Measurements from ENCODE around the gene COPS7B. TPM values are rescaled to one million over a fixed set of nuclear protein-coding genes. Genes with fewer than 3 reads are reported as not detected.
A peak's percentile ranks its signal among the peaks of the same experiment; 100 is the strongest.

COPS7B gene
- total and polyA plus RNA-seq, 10 of the 15 experiments (the other 5 are each of a cell fraction or from before 2014, with no cell fraction given) = 6.3 to 58.8 (median 40.4) TPM

DNA sequence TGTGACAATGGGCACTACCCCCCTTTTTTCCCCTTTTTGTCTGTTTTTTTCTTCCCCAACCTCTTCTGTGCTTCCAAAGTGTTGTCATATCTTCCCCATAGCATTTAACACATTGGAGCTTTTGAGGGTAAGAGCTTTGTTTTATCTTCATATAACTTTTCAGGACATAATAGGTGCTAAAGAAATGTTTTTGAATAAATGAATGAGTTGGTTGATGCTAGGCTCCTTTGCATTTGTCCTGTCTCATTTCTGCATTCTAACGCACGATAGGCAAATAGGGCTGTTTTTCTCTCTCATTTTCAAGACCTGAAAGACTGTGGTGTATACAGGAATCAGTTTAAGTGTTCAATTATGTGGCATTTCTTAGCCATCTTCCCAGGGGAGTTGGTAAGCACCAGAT is 832 bp upstream of the COPS7B start:
- peak overlapping the region; percentile 68; the same call in 1 of the 2 replicates for H3K9ac ChIP-seq (ENCODE audit: control insufficient read depth, insufficient read depth, low read length)
- peak overlapping the region; percentile 90 for H3K4me2 ChIP-seq (ENCODE audit: control insufficient read depth, insufficient read depth)
- H2AFZ ChIP-seq (ENCODE audit: control insufficient read depth, low read depth, low read length) = peak overlapping the region; percentile 86
- ChIA-PET SMC1A (ENCODE audit: uncharacterized antibody, unreplicated experiment) (interaction anchor here (0.6 to 3.2 kb wide), 6 partner anchors 10 to 110 kb away, joined by 3 to 20 read pairs (median 8); no protein-coding TSS in a partner anchor), RAD21 (ENCODE audit: unreplicated experiment) (interaction anchor here (0.6 to 3.4 kb wide), 14 partner anchors 13 to 172 kb away, joined by 3 to 20 read pairs (median 6); partner anchors contain the start of gene PTMA), POLR2A (interaction anchor here (0.8 to 2.0 kb wide), 9 partner anchors 14 to 174 kb away, joined by 3 to 7 read pairs (median 4); partner anchors contain the start of gene PTMA), CTCF (interaction anchor here (1.0 to 3.4 kb wide), 11 partner anchors 9 to 172 kb away, joined by 3 to 31 read pairs (median 5); no protein-coding TSS in a partner anchor)
- H3K79me2 ChIP-seq (ENCODE audit: control insufficient read depth, insufficient read depth, low read length) = peaks cover 40% of the 10 kb centered on the region
- peak overlapping the region; percentile 71 for H3K27ac ChIP-seq (ENCODE audit: control insufficient read depth, insufficient read depth)
- no peaks in the 10 kb centered on the region for H3K9me3 ChIP-seq (replicated peaks; ENCODE audit: control insufficient read depth, insufficient read depth, low read length)
- FAIRE-seq (no peak), DNase-seq (ENCODE audit: low read depth, low spot score) (peak; percentile 12), ATAC-seq (no peak)
- TF ChIP-seq BCL11A (IDR thresholded peaks at IDR 0.05; ENCODE audit: low read depth, low read length) = 0 out of 2 replicates have a peak, but pooled peaks have one; percentile 15
- peak; percentile 44; the same call in 1 of the 3 replicates for TF ChIP-seq POU2F2 (IDR thresholded peaks at IDR 0.05; ENCODE audit: borderline replicate concordance, low read depth, low read length)
- TF ChIP-seq, protein P1, sequence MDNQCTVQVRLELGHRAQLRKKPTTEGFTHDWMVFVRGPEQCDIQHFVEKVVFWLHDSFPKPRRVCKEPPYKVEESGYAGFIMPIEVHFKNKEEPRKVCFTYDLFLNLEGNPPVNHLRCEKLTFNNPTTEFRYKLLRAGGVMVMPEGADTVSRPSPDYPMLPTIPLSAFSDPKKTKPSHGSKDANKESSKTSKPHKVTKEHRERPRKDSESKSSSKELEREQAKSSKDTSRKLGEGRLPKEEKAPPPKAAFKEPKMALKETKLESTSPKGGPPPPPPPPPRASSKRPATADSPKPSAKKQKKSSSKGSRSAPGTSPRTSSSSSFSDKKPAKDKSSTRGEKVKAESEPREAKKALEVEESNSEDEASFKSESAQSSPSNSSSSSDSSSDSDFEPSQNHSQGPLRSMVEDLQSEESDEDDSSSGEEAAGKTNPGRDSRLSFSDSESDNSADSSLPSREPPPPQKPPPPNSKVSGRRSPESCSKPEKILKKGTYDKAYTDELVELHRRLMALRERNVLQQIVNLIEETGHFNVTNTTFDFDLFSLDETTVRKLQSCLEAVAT (IDR thresholded peaks at IDR 0.05) = no peak
- TF ChIP-seq, protein P2, sequence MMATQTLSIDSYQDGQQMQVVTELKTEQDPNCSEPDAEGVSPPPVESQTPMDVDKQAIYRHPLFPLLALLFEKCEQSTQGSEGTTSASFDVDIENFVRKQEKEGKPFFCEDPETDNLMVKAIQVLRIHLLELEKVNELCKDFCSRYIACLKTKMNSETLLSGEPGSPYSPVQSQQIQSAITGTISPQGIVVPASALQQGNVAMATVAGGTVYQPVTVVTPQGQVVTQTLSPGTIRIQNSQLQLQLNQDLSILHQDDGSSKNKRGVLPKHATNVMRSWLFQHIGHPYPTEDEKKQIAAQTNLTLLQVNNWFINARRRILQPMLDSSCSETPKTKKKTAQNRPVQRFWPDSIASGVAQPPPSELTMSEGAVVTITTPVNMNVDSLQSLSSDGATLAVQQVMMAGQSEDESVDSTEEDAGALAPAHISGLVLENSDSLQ (IDR thresholded peaks at IDR 0.05) = 0 out of 2 replicates have a peak, but pooled peaks have one; percentile 8
- TF ChIP-seq ZNF24 (IDR thresholded peaks at IDR 0.05) = peak; percentile 98
- no TSS peak for BruUV-seq (replicated peaks)
- intact Hi-C loops (cut with micrococcal nuclease; ENCODE audit: unreplicated experiment) = no loop called here
- peaks cover 0 to 2% of the 10 kb centered on the region in 2 experiments; a peak in 1 of 4 replicates for H3K36me3 ChIP-seq (ENCODE audit: control insufficient read depth in 2 of 2, insufficient read depth in 2 of 2, low read length in 1 of 2)
- H3K4me3 ChIP-seq = peak overlapping the region; percentile 91; the same call in 1 of the 2 replicates
- peaks cover 13% of the 10 kb centered on the region for H3K4me1 ChIP-seq (ENCODE audit: control insufficient read depth, insufficient read depth, low read length)
- H3K27me3 ChIP-seq (replicated peaks in 1 of 2; ENCODE audit: control insufficient read depth in 2 of 2, insufficient read depth in 2 of 2, low read length in 1 of 2) = no peaks in the 10 kb centered on the region
- in situ Hi-C loops (cut with MboI) = no loop called here
- H4K20me1 ChIP-seq (ENCODE audit: control insufficient read depth, insufficient read depth) = no peaks in the 10 kb centered on the region
- WGBS (ENCODE audit: insufficient coverage, insufficient replicate concordance, low lambda C conversion rate, missing lambda C conversion rate) = 0% methylated on average over 2 of the region's 2 CpGs

Data from GM12878 (cell line).